Measurements from ENCODE around the gene GRHL3. TPM values are rescaled to one million over a fixed set of nuclear protein-coding genes. Genes with fewer than 3 reads are reported as not detected.

Gene GRHL3
- total and polyA plus RNA-seq, 4 donors = 0.07 to 0.09 (median 0.09) TPM

GRCh38 chr1:24386931-24387330 is 67.8 kb downstream of the GRHL3 start:
- H3K27ac ChIP-seq (ENCODE audit: low read depth in 1 of 2, low read length in 2 of 2) = no peak overlapping the region
- no peak for DNase-seq (ENCODE audit: low spot score)
- H3K9me3 ChIP-seq (ENCODE audit: control insufficient read depth in 4 of 4, low read length in 3 of 4) = no peaks in the 10 kb centered on the region
- H3K27me3 ChIP-seq (ENCODE audit: control insufficient read depth in 4 of 4, insufficient read depth in 4 of 4, low read length in 3 of 4) = no peaks in the 10 kb centered on the region
- no peak for TF ChIP-seq MAX (IDR thresholded peaks at IDR 0.05)
- no peak for TF ChIP-seq HNF4A (conservative IDR thresholded peaks at IDR 0.05)
- no peak for TF ChIP-seq YY1 (IDR thresholded peaks at IDR 0.05)
- TF ChIP-seq RXRA (IDR thresholded peaks at IDR 0.05) = no peak
- TF ChIP-seq FOXA1 (IDR thresholded peaks at IDR 0.05) = no peak
- TF ChIP-seq, protein P1, sequence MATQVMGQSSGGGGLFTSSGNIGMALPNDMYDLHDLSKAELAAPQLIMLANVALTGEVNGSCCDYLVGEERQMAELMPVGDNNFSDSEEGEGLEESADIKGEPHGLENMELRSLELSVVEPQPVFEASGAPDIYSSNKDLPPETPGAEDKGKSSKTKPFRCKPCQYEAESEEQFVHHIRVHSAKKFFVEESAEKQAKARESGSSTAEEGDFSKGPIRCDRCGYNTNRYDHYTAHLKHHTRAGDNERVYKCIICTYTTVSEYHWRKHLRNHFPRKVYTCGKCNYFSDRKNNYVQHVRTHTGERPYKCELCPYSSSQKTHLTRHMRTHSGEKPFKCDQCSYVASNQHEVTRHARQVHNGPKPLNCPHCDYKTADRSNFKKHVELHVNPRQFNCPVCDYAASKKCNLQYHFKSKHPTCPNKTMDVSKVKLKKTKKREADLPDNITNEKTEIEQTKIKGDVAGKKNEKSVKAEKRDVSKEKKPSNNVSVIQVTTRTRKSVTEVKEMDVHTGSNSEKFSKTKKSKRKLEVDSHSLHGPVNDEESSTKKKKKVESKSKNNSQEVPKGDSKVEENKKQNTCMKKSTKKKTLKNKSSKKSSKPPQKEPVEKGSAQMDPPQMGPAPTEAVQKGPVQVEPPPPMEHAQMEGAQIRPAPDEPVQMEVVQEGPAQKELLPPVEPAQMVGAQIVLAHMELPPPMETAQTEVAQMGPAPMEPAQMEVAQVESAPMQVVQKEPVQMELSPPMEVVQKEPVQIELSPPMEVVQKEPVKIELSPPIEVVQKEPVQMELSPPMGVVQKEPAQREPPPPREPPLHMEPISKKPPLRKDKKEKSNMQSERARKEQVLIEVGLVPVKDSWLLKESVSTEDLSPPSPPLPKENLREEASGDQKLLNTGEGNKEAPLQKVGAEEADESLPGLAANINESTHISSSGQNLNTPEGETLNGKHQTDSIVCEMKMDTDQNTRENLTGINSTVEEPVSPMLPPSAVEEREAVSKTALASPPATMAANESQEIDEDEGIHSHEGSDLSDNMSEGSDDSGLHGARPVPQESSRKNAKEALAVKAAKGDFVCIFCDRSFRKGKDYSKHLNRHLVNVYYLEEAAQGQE (IDR thresholded peaks at IDR 0.05) = no peak
- no peak for TF ChIP-seq ATF3 (IDR thresholded peaks at IDR 0.05)
- no peak for TF ChIP-seq NR2F2 (IDR thresholded peaks at IDR 0.05)
- no peak for TF ChIP-seq RAD21 (IDR thresholded peaks at IDR 0.05)
- TF ChIP-seq EGR1 (IDR thresholded peaks at IDR 0.05; ENCODE audit: low read depth in 2 of 2) = no peak
- TF ChIP-seq, protein P2, sequence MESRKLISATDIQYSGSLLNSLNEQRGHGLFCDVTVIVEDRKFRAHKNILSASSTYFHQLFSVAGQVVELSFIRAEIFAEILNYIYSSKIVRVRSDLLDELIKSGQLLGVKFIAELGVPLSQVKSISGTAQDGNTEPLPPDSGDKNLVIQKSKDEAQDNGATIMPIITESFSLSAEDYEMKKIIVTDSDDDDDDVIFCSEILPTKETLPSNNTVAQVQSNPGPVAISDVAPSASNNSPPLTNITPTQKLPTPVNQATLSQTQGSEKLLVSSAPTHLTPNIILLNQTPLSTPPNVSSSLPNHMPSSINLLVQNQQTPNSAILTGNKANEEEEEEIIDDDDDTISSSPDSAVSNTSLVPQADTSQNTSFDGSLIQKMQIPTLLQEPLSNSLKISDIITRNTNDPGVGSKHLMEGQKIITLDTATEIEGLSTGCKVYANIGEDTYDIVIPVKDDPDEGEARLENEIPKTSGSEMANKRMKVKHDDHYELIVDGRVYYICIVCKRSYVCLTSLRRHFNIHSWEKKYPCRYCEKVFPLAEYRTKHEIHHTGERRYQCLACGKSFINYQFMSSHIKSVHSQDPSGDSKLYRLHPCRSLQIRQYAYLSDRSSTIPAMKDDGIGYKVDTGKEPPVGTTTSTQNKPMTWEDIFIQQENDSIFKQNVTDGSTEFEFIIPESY (IDR thresholded peaks at IDR 0.05) = no peak
- TF ChIP-seq GABPA (IDR thresholded peaks at IDR 0.05 in 1 of 2, conservative IDR thresholded peaks at IDR 0.05 in 1 of 2) = no peak
- TF ChIP-seq TAF1 (conservative IDR thresholded peaks at IDR 0.05) = no peak
- no peak for TF ChIP-seq JUND (IDR thresholded peaks at IDR 0.05)
- no peak for TF ChIP-seq CTCF (IDR thresholded peaks at IDR 0.05; ENCODE audit: low read depth, low read length, missing input control)
- no peak for TF ChIP-seq SP1 (IDR thresholded peaks at IDR 0.05)
- TF ChIP-seq FOXA2 (IDR thresholded peaks at IDR 0.05) = no peak
- no peak for TF ChIP-seq HNF4G (IDR thresholded peaks at IDR 0.05)
- peaks cover 2 to 38% (median 36%) of the 10 kb centered on the region in 4 donors for H3K4me1 ChIP-seq (ENCODE audit: control insufficient read depth in 4 of 4, insufficient read depth in 4 of 4, low read length in 3 of 4)
- 89% methylated on average over 11 of the region's 11 CpGs for WGBS
- H3K9ac ChIP-seq (ENCODE audit: low read depth in 1 of 2, low read length in 2 of 2) = no peak overlapping the region
- H3K36me3 ChIP-seq (ENCODE audit: control insufficient read depth in 4 of 4, insufficient read depth in 3 of 4, low read depth in 1 of 4, low read length in 3 of 4) = no peaks in the 10 kb centered on the region
- no peak overlapping the region for H3K4me3 ChIP-seq (ENCODE audit: low read depth in 1 of 3, low read length in 3 of 3)
